Hematopoietic multipotent progenitor cell treated with erythropoietin and hydrocortisone succinate and interleukin-3 and kit ligand, for 17 days (in vitro differentiated cells): ENCODE data around the gene SFXN3.

Experiments used
- DNase-seq: peaks from one replicate; pipeline ENCODE4 v3.0.0-alpha.2; 2015; ENCODE audit warnings: low spot score

The SFXN3 gene

DNA sequence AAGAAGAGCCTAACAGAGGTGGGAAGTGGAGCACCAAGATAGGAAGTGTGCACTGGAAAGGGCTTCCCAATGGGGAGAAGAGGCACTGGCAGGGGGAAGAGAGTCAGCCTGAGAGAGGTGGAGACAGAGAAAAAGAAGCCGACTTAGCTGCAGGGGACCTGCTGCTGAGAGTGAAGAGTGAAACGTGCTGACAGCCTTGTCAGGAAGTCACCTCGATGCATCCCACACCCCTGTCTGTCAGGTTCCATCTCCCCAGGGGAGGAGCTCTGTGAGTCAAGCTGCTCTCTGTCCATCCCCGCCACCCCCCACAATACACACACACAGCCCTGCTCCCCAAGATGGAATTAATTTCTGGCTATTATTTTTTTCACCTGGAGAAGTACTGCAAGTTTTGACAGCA, 44.7 kb downstream of the SFXN3 start:
- no peak for DNase-seq

DNA sequence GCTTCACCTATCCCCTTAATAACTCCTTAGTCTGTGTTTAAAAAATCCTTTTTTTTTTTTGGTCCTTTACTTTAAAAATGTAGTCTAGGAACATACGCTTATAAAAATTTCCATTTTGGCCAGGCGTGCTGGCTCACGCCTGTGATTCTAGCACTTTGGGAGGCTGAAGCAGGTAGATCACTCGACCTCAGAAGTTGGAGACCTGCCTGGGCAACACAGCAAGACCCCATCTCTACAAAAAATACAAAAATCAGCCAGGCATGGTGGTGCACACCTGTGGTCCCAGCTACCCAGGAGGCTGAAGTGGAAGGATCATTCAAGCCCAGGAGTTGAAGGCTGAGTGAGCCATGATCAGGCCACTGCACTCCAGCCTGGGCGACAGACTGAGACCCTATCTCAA, 45.6 kb downstream of the SFXN3 start:
- DNase-seq = no peak

DNA sequence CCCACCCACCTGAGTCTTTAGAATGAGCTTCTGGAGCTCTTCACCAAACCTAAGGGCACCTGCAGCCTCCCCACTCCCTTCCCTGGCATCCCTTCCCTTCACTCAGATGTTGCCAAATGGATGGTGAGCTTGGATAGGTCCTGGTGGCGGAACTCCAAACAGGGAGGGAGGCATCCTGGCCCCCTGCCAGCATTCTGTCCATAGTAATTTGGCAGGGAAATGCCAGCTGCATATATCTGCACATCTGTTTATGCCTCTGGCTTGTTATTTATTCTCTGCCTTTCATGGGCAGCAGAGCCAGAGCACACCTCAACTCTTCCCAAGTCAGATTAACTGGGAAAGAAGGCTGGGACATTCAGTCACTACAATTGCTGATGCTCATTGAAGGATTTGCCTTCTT, 48.8 kb downstream of the SFXN3 start:
- no peak for DNase-seq

- DNase-seq = no peak
Observed at GRCh38 chr10:101080933-101081931, 50.2 kb downstream of the SFXN3 start.

- DNase-seq = no peak
Observed at GRCh38 chr10:101085846-101086245, 54.8 kb downstream of the SFXN3 start.

DNA sequence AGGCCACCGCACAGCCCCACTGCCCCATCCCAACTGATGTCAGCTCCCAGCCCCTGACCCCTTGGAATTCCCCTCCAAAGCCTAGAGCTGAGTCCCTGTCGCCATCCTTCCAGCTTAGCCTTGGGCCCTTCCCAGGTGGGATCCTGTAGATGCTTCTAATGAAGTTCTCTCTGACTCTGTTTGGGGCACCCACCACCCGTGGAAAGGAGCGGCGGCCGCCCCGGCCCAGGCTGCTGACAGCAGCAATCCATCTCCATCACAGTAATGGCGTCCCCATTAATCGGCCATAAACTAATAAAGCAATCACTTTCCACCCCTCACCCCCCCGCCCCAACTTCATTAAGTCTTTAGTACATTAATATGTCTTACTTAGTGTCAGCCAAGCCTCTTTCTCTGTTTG, 56.3 kb downstream of the SFXN3 start:
- DNase-seq = no peak

DNA sequence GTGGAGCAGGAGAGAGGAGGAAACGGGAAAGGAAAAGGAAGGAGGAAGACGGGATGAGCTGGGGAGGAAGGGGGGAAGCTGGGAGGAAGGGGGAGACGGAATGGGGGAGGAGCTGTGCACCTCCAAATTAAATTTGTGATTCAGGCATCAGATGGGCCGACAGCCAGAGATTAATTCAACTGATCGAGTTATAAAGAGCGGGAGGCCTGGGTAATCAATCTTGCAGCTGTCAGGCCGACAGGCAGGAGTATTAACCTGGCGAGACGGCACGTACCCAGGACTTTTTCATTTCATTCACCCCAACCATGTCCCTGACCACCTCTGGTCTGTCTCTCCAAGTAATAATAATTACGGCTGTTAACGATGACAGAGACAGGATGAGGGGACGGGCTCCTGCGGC, 56.9 kb downstream of the SFXN3 start:
- DNase-seq = no peak

GRCh38 chr10:101089520-101090299, 58.7 kb downstream of the SFXN3 start:
- DNase-seq = no peak

- no peak for DNase-seq
Observed at GRCh38 chr10:101090597-101090996, 59.6 kb downstream of the SFXN3 start.
